ENCODE data around the gene CHCHD6. TPM values are rescaled to one million over a fixed set of nuclear protein-coding genes. Genes with fewer than 3 reads are reported as not detected.

The CHCHD6 gene
- total RNA-seq, 1 experiment from 2014 or later = 18.7 TPM

DNA sequence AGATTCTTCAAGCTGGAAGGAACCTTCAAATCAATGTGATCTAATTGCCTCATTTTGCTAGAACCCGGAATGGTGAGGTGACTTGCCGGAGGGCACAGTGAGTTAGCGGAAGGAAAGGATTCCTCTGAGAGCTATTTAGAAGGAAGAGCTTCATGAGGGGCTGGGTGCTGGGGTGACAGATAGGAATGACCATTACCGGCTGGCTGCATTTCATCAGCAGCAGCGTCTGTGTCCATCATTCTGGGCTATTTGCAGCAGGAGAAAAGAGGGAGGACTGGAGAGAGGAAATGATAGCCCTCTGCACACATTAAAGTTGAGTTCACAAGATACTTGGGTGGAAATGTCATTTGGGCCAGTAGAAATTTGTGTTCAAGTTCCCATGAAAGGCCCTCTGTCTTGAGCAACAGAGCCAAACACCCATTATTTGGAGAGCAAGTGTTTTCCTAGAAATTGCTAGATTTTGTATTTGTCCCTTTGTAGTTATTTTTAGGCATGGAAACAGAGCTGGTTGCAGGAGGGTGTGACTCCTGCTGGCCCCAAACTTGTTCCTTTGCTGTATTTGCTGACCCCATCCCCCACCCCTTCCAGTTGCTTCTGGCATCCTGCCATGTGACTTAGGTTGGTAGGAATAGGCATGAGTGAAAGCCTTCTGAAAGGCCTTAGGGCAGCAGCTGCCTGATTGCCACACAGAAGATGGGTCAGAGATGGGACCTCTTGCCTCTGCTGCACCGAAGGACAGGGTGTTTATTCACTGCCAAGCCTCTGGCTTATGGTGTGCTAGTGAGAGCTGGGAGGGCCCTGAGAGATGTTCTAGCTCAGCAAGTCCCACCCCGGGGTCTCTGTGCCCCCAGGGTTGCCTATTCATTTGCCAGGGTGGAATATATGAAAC, 191.4 kb downstream of the CHCHD6 start:
- DNase-seq (ENCODE audit: low read depth) = peak; percentile 96

- DNase-seq (ENCODE audit: low read depth) = no peak
Measured at GRCh38 chr3:126896067-126896441, 192.0 kb downstream of the CHCHD6 start.

DNA sequence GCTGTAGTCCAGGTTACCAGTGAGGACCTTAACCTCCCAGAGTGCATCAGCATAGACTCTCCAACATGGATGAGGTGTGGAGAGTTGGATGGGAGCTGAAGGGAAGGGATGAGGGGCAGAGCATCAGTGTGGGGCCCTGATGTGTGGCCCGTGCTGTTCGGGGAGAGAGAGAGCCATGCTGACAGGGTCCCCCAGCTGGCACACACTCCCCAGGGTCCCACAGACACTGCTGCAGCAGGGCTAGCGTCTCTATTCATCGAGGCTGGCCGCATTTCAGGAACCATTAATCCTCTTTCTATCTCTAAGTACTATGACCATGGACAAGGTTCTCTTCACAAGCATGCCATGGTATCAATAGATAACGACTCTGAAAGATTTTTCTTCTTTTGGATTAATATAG, 192.9 kb downstream of the CHCHD6 start:
- no peak for DNase-seq (ENCODE audit: low read depth)

DNA sequence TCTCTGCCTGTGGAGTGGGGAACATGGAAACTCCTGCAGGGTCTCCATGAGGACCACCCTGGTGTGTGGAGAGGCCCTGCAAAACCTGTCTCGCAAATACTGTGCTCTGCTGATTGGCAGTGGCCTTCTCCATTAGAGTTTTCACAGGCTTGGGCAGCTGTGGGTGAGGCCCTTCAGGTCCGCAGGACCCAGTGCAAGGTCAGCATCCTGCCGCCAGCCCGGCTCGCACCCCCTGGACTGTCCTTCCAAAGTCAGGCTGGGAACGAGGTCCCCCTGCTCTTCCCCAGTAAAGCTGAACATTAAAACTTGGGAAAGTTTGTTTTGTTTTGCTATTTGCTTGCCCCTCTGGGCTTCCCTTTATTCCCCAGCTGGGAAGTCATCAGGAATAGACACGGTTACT, 193.9 kb downstream of the CHCHD6 start:
- no peak for DNase-seq (ENCODE audit: low read depth)

- peak; percentile 55 for DNase-seq (ENCODE audit: low read depth)
Measured at GRCh38 chr3:126900859-126901540, 197.0 kb downstream of the CHCHD6 start.

DNA sequence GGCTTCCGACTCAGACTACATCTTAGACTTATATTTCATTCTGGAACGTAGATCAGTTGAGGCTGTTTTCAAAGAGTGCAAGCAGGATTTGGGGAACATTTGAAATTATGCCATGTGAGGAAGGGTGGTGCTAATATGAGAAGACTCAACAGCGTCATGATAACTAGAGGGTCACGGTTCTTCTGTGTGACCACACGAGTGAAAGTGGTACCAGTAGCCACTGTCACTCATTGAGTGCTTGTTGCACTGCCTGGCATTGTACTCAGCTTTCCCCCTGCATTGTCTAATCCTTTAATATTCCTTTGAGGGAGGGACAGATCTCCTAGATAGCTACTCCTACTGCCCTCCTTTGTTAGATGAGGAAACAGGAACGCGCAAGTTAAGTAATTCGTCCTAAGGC, 197.6 kb downstream of the CHCHD6 start:
- no peak for DNase-seq (ENCODE audit: low read depth)

GRCh38 chr3:126903521-126903920, 199.5 kb downstream of the CHCHD6 start:
- no peak for DNase-seq (ENCODE audit: low read depth)

DNA sequence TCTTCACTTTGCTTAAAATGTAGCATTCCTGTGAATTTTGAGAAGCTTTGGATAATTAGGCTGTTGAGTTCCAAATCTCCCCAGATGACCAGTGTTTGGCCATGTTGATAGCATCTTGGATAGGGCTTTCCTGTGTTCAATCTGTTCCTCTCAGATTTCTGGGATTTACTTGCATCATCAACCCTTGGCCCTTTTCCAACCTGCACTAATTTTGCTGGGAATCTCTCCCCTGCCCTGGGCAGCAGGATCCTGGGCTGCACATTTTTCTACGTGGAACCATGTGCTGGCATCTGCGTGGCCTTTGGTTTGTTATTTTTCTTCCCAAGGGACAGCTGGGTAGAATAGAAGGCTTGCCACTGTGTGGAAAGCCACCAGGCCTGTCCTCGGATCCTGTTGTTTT, 203.5 kb downstream of the CHCHD6 start:
- DNase-seq (ENCODE audit: low read depth) = peak; percentile 80

DNA sequence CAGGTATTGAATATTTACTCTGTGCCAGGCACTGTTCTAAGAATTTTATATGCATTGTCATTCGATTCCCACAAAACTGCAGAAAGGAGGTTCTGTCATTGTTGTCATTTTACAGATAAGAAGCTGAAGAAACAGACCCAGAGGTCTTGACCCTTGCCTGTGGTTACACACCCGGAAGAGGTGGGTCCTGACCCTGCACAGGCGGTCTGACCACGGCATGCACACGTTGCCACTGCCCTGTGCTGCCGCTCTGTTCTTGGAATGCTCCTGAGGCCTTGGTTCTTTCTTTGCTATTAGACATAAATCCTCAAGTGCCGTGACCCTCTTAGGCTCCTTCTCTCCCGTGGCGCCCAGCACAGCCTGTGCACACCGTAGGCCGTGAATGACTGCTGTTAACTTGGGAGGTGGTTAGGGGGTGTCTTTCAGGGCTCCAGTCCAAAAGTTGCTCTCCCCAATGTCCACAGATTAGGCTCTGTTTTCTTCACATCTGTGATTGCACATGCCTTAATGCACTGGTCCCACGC, 204.8 kb downstream of the CHCHD6 start:
- peak; percentile 92 for DNase-seq (ENCODE audit: low read depth)

- peak; percentile 40 for DNase-seq (ENCODE audit: low read depth)
Measured at GRCh38 chr3:126910231-126910630, 206.2 kb downstream of the CHCHD6 start.

DNA sequence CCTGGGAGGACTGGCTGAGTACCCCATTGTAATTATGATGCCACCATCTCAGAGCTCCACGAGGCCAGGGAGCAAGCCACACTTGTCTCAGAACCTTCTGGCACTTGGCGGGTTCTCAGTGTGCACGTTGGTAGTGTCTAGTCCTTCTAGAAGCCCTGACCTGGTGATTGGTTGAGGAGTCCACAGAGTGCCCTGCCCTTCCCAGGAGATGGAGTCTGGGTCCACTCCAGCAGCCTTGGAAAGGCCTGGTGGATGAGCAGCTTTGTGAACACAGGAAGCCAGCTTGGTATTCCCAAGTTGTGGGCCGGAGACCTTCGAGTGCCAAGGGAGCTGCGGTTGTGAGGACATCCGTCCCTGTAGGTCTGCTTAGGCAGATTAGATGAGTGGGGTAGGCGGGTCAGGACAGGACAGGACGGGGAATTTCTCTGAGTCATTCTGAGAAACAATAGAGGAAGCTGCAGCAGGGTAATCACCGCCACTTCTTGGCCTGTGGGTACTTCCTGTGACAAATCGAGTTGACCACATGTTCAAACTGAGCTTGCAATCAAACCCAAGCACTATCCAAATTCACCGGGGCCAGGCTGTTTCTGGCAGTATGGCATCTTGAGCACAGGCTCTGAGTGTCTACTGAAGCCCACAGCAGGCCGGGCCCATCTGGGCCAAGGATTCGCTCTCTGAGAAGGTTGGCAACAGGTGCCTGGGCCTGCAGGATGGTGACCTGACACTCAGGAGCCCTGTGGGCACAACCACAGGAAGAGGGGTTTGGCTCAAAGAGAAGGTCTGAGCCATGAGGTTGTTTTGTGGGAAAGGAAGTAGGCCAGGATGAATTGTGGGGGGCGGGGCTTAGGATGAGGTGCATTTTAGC, 207.4 kb downstream of the CHCHD6 start:
- peak; percentile 100 for DNase-seq (ENCODE audit: low read depth)

DNA sequence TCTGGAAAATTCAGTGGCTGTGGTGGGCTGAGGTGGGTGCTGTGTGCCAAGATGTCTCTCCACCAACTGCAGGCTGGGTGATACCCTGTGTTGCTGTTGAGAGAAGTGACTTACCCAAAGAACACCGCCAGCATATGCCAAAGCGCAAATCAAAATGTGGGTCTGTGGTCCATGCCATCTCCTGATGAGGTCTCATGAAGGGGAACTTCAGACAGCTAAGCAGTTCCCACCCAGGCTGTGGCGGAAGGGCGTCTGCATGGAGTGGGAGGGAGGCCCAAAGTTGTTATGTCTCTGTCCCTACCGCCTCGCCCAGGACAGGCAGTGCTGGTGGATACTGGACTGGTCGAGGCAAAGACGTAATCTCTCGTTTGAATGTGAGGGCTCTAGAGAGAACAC, 208.0 kb downstream of the CHCHD6 start:
- no peak for DNase-seq (ENCODE audit: low read depth)

- DNase-seq (ENCODE audit: low read depth) = no peak
Measured at GRCh38 chr3:126912491-126913195, 208.6 kb downstream of the CHCHD6 start.

GRCh38 chr3:126913524-126913923, 209.5 kb downstream of the CHCHD6 start:
- DNase-seq (ENCODE audit: low read depth) = peak; percentile 50

DNA sequence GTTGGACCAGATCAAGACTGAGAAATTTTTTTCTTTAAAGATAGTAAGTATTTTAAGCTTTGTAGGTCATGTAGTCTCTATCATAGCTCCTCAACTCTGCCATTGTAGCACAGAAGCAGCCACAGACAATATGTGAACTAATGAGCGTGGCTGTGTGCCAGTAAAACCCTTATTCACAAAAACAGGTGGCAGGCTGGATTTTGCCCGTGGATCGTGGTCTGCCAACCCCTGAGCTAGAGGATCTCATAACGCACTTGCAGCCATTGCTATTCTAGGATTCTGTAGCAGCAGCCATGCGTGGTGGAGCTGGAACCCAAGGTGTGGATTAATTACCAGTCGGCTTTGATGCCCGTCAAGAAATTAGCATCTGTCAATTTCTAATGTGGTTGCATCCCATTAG, 210.2 kb downstream of the CHCHD6 start:
- DNase-seq (ENCODE audit: low read depth) = no peak

- no peak for DNase-seq (ENCODE audit: low read depth)
Measured at GRCh38 chr3:126915015-126915414, 211.0 kb downstream of the CHCHD6 start.

- DNase-seq (ENCODE audit: low read depth) = no peak
Measured at GRCh38 chr3:126916546-126916945, 212.5 kb downstream of the CHCHD6 start.

- DNase-seq (ENCODE audit: low read depth) = no peak
Measured at GRCh38 chr3:126917232-126917804, 213.3 kb downstream of the CHCHD6 start.

DNA sequence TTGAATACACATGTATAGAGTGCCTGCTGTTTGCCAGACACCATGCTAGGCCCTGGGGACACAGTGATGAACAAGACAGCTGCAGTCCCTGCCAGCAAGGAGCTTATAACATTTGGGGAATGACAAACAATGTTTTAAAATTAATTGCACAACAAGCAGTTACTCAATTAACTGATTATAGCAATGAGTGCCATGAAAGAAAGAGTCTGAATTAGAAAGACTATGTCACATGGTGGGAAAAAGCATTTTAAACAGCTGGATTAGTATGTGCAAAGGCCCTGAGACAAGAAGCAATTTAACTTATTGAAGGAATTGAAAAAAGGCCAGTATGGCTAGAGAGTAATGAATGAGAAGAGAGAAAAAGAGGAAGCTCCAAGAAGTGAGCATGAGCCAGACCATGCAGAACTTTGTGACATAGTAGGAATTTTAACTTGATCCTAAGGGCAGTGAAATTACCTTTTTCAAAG, 214.3 kb downstream of the CHCHD6 start:
- no peak for DNase-seq (ENCODE audit: low read depth)

- DNase-seq (ENCODE audit: low read depth) = no peak
Measured at GRCh38 chr3:126921085-126921824, 217.2 kb downstream of the CHCHD6 start.
